ENCODE data around the gene KRTAP4-7. TPM values are rescaled to one million over a fixed set of nuclear protein-coding genes. Genes with fewer than 3 reads are reported as not detected.
"Not testable (repeated sequence)": the region's sequence is repeated elsewhere in the genome, so short reads cannot be mapped to it uniquely, and the experiment has no call there.

KRTAP4-7 gene
- total RNA-seq, 1 donor from 2014 or later, result not detected

DNA sequence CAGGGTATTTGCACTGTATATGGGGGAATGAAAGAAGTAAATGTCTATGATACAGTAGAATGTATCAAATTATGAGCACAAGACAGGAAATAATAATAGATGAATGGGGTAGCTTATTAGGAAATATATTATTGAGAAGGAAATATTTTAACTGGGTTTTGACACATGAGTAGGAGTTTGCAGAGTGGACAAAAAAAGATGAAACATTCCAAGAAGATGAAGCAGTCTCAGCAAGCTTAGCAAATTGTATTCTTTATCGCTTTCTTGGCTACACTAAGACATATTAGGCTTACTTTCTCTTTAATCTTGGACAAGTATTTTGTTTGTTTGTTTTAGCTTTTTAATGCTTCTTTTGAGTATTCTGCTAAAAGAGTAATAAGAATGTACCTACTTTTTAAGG is 19.9 kb downstream of the KRTAP4-7 start:
- intact Hi-C loops (cut with micrococcal nuclease), result no loop called here
- POLR2A ChIA-PET, result no interaction called here

DNA sequence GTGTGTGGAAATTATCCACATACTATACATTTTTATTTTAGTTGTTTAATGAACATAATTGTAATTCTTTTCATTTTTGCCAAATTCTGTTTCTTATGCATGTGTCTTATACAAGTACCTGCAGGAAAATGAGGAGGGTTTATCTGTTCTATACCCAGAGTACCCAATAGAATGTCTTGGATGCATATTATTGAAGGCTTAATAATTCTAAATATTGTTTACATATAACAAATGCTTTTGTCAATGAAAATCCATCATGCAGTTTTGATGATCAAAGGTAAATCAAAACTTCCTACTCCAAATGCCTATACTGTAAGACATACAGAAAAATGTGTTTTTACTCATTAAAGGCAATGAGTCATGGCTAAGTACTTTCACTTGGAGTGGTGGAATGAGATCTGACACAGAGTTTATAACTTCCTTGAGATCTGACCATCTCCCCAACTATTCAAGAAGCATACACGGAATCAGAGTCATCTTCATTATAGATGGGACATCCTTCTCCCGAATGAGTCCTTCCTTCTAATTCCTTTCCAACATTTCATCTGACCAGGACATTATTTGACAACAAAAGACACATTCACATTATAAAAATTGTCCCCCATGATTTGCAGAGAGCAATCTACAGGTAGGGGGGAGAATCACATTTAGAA is 20.6 kb downstream of the KRTAP4-7 start:
- peaks cover 23% of the 10 kb centered on the region for H3K4me1 Mint-ChIP-seq
- peaks cover 13% of the 10 kb centered on the region for H3K27me3 Mint-ChIP-seq
- H3K27ac Mint-ChIP-seq; intact Hi-C loops (cut with micrococcal nuclease); CTCF ChIA-PET; H3K4me3 Mint-ChIP-seq; ATAC-seq (ENCODE audit: low read depth); DNase-seq; H3K9me3 Mint-ChIP-seq; H3K36me3 Mint-ChIP-seq (ENCODE audit: low read depth); POLR2A ChIA-PET: not testable (repeated sequence)

More for the DNA sequence above, 19.9 kb downstream of the KRTAP4-7 start:
- H3K27ac Mint-ChIP-seq, result no peak overlapping the region
- H3K4me1 Mint-ChIP-seq, result peaks cover 21% of the 10 kb centered on the region
- H3K36me3 Mint-ChIP-seq (ENCODE audit: low read depth), result no peaks in the 10 kb centered on the region
- no peak overlapping the region for H3K4me3 Mint-ChIP-seq
- no peak for ATAC-seq (ENCODE audit: low read depth)
- no peak for DNase-seq
- TF ChIP-seq, protein P1, sequence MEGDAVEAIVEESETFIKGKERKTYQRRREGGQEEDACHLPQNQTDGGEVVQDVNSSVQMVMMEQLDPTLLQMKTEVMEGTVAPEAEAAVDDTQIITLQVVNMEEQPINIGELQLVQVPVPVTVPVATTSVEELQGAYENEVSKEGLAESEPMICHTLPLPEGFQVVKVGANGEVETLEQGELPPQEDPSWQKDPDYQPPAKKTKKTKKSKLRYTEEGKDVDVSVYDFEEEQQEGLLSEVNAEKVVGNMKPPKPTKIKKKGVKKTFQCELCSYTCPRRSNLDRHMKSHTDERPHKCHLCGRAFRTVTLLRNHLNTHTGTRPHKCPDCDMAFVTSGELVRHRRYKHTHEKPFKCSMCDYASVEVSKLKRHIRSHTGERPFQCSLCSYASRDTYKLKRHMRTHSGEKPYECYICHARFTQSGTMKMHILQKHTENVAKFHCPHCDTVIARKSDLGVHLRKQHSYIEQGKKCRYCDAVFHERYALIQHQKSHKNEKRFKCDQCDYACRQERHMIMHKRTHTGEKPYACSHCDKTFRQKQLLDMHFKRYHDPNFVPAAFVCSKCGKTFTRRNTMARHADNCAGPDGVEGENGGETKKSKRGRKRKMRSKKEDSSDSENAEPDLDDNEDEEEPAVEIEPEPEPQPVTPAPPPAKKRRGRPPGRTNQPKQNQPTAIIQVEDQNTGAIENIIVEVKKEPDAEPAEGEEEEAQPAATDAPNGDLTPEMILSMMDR (IDR thresholded peaks at IDR 0.05), result no peak
- CTCF ChIA-PET, result no interaction called here
- H3K27me3 Mint-ChIP-seq, result peaks cover 13% of the 10 kb centered on the region
- no peaks in the 10 kb centered on the region for H3K9me3 Mint-ChIP-seq

DNA sequence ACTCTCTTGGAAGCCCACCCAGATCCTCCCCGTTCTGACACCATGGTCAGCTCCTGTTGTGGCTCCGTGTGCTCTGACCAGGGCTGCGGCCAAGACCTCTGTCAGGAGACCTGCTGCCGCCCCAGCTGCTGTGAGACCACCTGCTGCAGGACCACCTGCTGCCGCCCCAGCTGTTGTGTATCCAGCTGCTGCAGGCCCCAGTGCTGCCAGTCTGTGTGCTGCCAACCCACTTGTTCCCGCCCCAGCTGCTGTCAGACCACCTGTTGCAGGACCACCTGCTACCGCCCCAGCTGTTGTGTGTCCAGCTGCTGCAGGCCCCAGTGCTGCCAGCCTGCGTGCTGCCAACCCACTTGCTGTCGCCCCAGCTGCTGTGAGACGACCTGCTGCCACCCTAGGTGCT is 21.4 kb downstream of the KRTAP4-7 start, which contains the start of gene KRTAP4-9:
KRTAP4-9 (plus strand) TSS at position 43 of the 400 bp plus-strand sequence; CDS start at position 43, 0 bp downstream.
- ATAC-seq (ENCODE audit: low read depth); H3K9me3 Mint-ChIP-seq; H3K4me3 Mint-ChIP-seq; CTCF ChIA-PET; H3K36me3 Mint-ChIP-seq (ENCODE audit: low read depth); H3K27me3 Mint-ChIP-seq; DNase-seq; H3K27ac Mint-ChIP-seq; intact Hi-C loops (cut with micrococcal nuclease); POLR2A ChIA-PET: not testable (repeated sequence)
- H3K4me1 Mint-ChIP-seq, result peaks cover 17% of the 10 kb centered on the region

DNA sequence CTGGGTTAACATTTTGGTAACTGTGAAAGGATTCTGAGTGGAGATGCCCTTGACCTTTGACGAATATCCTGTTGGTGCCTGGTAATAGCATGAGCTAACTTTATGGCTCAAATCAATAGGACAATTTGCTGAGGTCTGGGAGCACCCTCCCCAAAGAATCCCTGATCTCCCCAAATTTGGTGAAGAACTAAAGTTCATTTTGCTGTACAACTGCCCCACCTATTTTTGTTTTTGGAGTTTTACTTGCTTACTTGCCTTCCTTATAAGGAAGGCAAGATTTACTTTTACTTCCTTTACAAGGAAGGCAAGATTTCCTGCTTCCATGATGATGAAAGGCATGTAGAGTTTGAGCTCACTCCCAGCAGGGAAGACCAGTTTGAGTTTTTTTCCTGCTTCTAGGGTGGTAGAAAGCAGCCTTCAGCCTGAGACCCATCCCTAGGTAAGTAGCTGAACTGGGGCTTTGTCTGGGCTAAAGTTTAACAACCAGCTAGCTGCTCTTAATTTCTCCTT is 24.0 kb downstream of the KRTAP4-7 start:
- peaks cover 4% of the 10 kb centered on the region for H3K9me3 Mint-ChIP-seq
- ChIA-PET CTCF (no interaction called here), POLR2A (no interaction called here)
- no peak overlapping the region for H3K4me3 Mint-ChIP-seq
- peaks cover 6% of the 10 kb centered on the region for H3K27me3 Mint-ChIP-seq
- DNase-seq, result no peak
- H3K27ac Mint-ChIP-seq, result peak overlapping the region; percentile 46
- no peak for ATAC-seq (ENCODE audit: low read depth)
- H3K4me1 Mint-ChIP-seq, result peaks cover 15% of the 10 kb centered on the region
- intact Hi-C loops (cut with micrococcal nuclease), result no loop called here
- H3K36me3 Mint-ChIP-seq (ENCODE audit: low read depth), result peaks cover 1% of the 10 kb centered on the region
- TF ChIP-seq, protein P1 (IDR thresholded peaks at IDR 0.05), result no peak

DNA sequence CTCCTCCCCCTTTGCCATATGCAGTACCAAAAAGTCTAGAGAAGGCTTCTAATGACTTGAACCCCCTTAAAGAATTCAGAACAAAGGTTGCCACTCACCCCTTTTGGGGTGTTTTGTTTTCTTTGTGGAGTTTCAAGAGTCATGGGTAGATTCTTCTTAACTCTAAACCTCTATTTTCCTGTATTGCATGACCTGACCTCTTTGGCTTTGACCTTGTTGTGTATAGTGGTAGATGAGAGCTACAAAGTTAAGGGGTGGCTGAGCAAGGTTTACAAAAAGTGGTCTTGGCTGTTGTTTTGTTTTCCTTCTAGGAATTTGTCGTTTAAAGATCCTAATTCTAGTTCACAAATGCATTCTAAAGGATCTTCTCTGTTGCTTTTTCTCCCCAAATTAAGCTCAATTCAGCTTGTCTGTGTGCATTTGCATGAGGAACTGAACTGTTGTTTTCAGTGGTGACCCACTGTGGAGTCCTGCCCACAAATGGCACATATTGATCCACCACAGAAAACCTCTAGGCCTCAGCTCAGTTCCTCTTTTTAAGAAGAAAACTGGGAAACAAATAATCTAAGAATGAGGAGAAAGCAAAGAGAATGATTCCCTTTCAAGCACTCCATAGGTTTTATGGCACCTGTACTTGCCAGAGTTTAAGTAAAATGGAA is 24.9 kb downstream of the KRTAP4-7 start:
- H3K4me1 Mint-ChIP-seq, result peaks cover 15% of the 10 kb centered on the region
- H3K9me3 Mint-ChIP-seq; H3K36me3 Mint-ChIP-seq (ENCODE audit: low read depth); H3K27me3 Mint-ChIP-seq; CTCF ChIA-PET; DNase-seq; ATAC-seq (ENCODE audit: low read depth); intact Hi-C loops (cut with micrococcal nuclease); POLR2A ChIA-PET: not testable (repeated sequence)
- peak overlapping the region; percentile 48 for H3K27ac Mint-ChIP-seq
- peak overlapping the region; percentile 21 for H3K4me3 Mint-ChIP-seq

DNA sequence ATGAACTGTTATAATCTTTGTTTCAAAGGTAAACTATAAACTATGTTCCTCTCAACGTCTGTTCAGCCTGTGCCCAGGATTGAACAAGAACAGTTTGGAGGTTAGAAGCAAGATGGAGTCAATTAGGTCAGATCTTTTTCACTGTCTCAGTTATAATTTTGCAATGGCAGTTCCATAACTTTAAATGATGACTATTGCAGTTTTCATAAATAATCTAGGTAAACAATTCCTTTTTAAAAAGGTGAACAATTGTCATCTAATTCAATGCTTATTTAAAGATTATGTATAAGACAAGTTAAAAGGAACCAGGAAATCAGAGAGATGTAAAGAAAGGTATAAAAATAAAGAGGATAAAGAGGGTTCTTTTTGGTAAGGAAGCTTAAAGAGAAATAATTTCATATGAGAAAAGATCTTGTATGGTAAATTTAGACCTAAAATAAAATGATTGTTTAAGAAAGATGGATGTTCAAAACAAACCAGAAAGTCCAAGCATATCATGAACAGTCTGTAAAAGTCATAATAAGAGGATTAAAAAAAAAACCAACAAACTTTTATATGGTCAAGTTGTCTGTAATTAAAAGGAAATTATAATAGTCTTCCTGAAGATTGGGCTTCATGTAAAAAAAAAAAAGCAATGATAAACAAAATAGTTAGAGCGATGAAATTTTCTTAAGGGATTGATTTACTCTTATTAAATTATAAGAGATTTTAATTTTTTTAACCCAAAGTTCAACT is 27.4 kb downstream of the KRTAP4-7 start:
- H3K27me3 Mint-ChIP-seq, result peaks cover under 1% of the 10 kb centered on the region
- peaks cover 24% of the 10 kb centered on the region for H3K4me1 Mint-ChIP-seq
- intact Hi-C loops (cut with micrococcal nuclease), result no loop called here
- H3K27ac Mint-ChIP-seq, result no peak overlapping the region
- ChIA-PET POLR2A (no interaction called here), CTCF (no interaction called here)
- peaks cover 4% of the 10 kb centered on the region for H3K9me3 Mint-ChIP-seq
- no peak overlapping the region for H3K4me3 Mint-ChIP-seq
- TF ChIP-seq, protein P1 (IDR thresholded peaks at IDR 0.05), result no peak
- ATAC-seq (ENCODE audit: low read depth), result no peak
- DNase-seq, result no peak
- H3K36me3 Mint-ChIP-seq (ENCODE audit: low read depth), result peaks cover 3% of the 10 kb centered on the region
